Fibroblast of skin of abdomen (primary cell): Measurements from ENCODE around the gene UVRAG.
"Not testable (repeated sequence)": the region's sequence is repeated elsewhere in the genome, so short reads cannot be mapped to it uniquely, and the experiment has no call there.

Source experiments
- DNase-seq: peaks from one replicate; pipeline ENCODE4 v3.0.0-alpha.2; 2013

The UVRAG gene

DNA sequence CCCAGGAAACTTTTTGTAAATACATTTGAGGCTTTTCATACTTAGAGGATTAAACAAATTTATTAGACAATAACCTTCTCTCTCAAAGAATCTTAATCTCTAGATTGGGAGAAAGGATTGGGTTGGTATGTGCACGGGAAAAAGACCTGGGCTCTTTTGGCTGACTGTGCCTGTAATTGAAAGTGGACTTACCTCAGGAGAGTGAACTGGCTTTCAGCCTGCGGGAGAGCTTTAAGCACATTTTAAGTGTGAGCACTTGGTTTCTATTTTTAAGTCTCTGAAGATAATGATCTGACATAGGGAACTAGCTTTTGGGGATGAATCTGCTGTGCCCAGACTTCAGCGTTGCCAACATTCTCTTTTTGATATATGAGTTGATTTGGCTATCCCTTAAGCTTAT lies 35.8 kb downstream of the UVRAG start:
- no peak for DNase-seq

DNA sequence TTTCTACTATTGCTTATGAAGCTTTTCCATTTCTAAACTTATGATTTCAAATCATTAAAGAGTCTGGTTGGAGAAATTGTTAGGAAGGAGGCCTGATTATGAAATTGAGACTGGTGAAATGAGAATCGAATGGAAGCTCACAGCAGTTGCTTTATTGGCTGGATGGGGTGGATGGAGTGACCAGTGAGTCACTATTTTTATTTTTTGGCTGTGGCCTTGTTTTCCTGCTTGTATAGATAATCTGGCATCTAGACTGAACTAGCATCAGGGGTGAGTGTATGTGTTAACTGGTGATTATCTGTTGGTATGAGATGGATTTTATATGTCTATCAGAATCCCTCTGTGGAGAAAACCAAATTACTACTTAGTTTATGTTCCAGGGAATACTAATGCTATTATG lies 36.2 kb downstream of the UVRAG start:
- DNase-seq = no peak

DNA sequence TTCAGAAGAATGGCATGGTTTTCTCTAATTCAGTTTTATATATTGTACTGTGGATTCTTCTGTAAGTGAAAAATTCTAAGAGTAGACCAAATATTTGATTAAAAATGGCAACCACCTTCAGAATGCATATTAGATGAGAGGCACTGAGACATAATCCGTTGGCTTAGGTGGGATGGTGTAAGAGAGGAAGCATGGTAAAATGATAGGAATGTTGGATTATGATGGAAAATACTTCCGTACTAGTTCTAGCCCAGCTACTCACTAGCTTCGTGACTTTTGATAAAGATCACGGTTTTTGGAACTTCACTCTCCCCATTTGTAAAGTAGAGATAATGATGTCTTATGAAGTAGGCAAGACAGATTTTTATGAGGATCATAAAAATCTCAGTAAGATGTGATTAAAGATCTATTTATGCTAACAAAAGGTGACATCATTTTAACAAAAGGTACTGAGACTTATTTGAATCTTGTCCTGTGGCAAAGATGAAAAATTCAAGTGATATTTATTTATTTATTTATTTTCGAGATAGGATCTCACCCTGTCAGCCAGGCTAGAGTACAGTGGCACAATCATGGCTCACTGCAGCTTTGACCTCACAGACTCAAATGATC lies 37.5 kb downstream of the UVRAG start:
- DNase-seq = no peak

DNA sequence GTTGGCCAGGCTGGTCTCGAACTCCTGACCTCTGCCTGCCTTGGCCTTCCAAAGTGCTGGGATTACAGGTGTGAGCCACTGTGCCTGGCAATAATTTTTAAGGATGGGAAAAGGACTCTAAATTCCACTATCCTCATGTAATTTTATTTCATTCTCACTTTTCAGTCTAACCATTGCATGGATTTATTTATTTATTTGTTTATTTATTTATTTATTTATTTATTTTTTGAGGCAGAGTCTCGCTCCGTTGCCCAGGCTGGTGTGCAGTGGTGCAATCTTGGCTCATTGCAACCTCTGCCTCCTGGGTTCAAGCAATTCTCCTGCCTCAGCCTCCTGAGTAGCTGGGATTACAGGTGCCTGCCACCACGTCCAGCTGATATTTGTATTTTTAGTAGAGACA lies 38.6 kb downstream of the UVRAG start:
- not testable (repeated sequence) for DNase-seq

DNA sequence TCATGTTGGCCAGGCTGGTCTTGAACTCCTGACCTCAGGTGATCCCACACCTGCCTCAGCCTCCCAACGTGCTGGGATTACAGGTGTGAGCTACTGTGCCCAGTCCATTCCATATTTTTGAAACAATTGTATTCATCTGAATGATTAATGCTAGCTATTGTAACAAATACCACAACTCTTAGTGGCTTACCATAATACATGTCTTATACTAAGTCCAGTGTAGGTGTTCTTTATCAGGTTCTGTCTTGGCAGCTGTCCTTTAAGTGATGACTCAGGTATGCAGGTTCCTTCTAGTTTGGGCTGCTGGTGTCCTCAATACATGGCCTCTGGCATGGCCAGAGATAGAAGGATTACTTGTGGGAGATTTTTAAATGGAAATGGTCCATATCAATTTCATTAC lies 39.0 kb downstream of the UVRAG start:
- no peak for DNase-seq

DNA sequence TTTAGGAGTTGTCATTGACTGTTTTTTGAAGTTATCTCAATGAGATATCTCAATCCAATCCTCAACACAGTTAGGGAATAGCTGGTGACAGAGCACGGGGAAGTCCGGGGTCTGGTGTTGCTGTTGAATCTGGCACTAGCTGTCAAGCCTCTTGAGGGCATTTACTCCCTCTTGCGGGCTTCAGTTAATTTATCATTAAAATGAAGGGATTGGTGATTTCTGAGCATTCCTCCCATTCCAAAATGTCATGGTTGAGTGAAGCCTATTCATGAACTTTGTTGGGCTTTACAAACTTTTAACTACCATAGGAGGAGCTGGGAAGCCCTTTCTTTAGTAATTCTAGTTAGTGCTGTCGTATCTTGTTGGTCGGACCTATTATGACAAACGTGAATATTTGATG lies 40.2 kb downstream of the UVRAG start:
- DNase-seq = no peak

DNA sequence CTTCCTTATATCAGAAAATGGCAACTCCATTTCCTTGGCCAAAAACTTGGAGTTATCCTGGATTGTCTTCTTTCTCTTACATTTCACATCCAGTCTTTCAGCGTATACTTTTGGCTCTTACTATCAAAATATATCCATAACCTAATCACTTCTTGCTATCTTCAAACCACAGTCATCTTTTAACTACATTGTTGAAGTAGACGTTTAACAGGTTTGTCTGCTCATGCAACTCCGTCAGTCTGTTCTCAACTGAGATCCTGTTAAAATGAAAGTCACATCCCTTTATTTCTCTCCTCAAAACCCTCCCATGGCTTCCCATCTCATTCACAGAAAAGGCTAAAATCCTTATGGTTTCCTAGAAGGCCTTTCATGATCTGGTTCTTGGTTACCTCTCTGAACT lies 41.9 kb downstream of the UVRAG start:
- DNase-seq = no peak

DNA sequence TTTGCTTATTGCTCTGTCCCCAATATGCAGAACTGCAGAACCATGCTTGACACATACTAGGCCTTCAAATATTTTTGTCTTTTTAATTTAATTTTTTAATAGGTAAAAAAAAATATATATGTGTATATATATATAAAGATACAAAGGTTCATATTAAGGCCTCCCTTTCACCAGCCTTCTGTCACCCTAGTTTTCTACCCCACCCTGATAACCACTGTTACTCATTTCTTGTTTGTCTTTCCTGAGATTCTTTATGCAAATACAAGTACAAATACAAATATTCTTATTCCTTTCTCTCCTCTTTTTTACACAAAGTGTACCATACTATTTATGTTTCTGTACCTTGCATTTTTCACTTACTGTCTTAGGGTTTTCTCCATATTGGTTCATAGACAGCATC lies 43.0 kb downstream of the UVRAG start:
- no peak for DNase-seq

DNA sequence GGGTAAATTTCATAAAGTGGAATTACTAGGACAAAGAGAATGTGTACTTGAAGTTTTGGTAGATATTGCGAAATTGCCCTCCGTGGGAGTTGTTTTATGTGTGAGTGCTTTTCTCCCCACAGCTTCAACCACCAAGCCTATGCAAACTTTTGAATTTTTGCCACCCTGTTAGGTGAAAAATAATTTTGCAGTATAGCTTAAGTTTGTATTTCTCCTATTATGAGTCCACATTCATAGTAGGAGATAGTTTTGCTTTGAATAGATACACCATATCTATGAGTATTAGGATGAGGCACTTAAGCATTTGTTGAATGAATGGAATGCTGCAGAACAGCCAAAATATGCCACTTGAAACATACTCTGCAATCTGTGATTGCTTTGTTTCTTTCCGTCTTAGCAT lies 43.6 kb downstream of the UVRAG start:
- DNase-seq = peak; percentile 60

DNA sequence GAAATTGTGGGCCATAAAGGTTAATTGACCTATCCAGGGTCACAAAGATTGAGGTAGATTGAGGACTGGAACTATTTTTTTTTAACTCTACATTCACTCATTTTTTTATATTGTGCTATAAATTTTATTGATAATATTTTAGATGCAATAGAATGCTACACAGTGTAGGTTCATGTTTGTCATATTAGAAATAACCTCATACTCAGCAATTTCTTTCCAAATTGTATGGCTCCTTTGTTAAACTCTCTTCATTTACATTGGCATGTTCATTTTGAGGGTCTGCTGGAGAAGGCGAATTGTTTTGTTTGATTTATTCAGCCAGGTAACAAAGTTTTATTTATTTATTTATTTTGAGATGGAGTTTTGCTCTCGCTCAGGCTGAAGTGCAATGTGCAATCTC lies 44.6 kb downstream of the UVRAG start:
- no peak for DNase-seq

DNA sequence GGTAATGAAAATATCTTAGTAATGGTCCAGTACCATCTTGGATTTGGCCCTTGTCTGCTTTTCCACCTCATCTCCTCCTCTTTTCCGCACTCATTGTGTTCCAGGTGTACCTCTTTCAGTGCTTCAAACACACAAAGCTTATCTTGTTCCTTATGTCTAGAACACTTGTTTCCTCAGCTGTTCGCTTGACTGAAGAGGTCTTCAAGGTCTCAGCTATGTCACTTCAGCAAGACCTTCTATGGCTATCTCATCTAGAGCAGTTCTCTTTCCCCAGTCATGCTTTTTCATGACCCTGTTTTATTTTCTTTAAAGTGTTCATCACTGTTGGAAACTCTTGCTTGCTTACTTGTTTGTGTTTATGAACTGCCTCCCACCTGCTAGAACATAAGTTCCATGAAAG lies 47.4 kb downstream of the UVRAG start:
- DNase-seq = no peak

DNA sequence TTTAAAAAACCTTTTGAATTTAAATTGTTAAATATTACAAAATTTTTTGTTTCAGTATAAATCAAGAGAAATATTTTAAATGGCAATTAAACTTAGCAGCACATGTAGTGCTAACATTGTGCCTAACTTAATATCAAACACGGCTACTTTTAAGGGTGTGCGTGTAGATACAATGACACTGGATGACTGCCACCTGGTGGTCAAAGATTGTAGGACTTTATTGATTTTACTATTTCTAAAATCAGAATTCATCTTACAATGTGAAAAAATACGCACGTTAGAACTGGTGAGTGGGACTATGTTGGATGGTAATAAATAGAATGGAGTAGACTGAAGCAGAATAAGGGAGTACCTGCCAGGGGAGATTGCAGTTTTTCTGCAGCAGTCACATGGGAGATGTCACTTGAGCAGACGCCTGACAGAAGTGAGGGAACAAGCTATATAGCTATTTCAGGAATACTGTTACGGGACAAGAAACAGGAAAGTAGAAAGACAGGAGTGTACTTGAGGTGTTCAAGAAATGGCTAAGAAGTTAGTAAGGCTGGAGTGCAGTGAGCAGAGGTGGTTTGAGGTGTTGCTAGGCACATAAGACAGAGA lies 52.9 kb downstream of the UVRAG start:
- peak; percentile 43 for DNase-seq

DNA sequence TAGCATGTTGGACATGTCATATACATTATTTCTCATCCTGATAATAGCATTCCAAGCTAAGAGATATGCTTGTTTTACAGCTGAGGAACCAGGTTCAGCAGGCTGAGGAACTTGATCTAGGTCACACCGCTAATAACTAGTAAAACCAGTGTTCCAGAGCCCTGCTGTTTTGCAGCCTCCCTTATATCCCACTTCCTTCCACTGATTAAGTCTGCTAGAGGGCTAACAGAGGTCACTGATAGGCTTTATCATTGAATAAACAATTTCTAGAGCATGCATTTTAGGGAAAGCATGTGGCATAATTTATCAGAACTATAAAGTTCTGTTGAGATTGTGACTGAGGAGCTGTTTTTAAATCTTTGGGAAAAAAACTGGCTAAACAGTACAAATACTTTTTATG lies 54.0 kb downstream of the UVRAG start:
- no peak for DNase-seq

DNA sequence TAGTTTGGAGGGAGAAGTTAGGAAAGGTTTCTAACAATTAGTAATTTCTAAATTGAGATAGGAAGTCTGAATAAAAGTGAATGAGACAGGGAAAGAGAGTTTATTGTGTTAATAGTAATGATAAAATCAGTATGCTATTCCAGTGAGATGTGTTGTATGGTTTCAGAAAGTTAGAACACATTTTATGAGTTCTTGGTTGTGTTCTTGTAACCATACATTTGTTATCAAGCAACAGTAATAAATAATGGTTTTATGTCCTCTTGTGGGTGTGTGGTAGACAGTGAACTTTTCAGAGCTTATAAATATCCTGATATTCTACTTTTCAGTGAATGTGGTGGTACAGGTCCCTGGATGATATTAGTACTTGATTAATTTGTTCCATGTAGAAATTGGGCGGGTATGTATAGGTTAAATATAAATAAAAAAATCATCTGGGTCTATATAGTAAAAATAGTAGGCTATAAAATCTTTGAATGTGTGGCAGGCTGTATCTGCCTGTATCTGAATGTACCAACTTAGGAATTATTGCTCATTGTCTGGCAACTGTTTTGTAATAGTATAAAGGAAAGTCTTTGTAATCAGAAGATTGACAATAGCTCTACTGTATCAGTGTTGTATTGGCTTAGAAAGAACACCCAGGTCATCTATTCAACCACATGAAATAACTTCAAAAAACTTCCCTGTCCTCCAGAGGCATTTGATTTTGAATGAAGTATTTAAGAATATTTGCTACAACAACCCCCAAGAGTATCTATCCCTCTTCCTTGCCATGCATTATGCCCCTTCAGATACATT lies 54.8 kb downstream of the UVRAG start:
- DNase-seq = no peak

DNA sequence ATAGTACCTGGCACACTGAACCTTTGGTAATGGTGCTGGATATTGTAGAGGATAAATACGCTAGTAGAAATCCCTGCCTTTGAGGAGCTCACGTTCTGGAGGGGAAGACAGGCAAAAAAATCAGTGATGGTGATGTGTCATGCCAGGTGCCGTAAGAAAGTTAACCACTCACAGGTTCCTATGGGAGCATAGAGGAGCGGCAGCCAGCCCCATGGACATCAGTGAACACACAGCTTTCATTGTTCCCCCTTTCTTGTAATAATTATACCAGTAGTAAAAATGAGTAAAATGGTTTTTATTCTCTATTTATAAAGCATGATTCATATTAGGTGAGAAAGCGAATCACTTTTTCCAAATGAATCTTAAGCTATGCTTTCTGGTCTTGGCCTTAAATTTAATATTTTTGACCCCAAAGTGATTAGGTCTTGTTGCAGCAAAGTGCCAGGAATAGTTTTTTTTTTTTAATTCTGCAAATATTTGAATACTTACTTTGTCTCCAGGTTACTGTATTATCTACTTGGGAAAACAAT lies 57.9 kb downstream of the UVRAG start:
- no peak for DNase-seq

DNA sequence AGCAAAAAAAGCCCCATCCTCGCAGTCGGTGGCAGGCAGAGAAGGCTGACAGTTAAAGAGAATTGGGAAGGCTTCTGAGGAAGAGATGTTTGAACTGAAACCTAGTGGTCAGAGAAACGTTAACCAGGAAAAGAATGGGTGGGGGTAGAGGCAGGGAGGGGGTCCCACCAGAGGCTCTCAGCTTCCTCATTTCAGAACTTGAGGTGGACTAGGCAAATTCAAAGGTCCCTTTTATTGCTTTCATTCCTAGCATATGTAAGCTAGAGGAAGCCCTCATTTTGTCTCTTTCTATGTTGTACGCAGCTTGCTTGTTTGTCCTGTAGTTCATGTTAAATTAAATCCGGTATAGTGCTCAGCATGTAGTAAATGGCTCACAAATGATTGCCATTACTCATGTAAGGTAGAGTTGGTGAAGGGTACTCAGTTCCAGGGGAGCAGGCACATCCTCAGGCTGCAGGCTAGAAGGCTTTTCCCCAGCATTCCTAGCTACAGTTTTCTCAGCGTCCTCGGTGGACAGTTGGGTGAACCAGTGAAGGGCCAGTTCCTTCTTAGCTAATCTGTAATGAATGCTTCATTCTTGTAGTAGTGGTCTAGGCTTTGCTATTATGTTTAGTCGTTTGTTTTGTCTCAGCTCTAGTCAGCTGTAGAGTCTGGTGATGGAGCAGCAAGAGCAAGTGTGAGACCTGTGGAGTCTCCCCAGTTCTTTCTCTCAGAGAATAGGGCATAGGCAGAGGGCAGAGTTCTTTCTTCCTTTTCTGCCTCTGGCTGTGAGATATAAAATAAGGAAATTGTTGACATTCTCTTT lies 58.6 kb downstream of the UVRAG start:
- DNase-seq = no peak

DNA sequence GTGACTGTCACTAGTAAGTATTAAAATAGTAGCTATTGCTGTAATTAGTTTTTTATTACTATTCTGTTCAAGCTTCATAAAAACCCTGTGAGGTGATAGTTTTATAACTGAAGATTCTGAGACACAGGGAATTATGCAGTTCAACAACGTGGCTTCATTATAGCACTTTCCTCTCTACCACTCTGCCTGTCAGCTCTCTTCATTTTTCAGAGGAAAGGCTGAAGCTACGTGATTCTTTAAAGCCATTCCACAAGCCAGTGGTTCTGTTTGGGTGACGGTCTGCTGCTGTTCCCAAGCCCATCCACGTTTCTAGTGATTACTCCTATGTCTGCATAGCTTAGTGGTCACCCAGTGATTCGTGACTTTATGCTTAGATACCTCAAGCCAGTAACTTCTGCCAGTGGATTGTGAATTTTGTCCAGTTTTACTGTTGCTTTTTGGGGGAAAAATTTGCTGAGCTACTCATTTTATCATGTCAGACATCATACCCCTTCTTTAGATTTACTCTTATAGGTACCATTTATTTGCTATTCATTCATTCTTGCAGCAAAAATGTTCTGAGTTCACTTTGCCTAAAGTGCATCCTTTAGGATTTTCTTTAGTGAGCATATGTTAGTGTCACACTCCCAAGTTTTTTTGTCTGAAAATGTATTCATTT lies 59.8 kb downstream of the UVRAG start:
- no peak for DNase-seq

DNA sequence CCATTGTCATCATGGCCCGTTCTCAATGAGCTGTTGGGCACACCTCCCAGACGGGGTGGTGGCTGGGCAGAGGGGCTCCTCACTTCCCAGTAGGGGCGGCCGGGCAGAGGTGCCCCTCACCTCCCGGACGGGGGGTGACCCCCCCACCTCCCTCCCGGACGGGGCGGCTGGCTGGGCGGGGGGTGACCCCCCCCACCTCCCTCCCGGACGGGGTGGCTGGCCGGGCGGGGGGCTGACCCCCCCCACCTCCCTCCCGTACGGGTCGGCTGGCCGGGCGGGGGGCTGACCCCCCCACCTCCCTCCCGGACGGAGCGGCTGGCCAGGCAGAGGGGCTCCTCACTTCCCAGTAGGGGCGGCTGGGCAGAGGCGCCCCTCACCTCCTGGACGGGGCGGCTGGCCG lies 62.3 kb downstream of the UVRAG start:
- DNase-seq = not testable (repeated sequence)

DNA sequence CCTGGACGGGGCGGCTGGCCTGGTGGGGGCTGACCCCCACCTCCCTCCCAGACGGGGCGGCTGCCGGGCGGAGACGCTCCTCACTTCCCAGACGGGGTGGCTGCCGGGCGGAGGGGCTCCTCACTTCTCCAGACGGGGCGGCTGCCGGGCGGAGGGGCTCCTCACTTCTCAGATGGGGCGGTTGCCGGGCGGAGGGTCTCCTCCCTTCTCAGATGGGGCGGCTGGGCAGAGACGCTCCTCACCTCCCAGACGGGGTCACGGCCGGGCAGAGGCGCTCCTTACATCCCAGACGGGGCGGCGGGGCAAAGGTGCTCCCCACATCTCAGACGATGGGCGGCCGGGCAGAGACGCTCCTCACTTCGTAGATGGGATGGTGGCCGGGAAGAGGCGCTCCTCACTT lies 62.9 kb downstream of the UVRAG start:
- DNase-seq = not testable (repeated sequence)

DNA sequence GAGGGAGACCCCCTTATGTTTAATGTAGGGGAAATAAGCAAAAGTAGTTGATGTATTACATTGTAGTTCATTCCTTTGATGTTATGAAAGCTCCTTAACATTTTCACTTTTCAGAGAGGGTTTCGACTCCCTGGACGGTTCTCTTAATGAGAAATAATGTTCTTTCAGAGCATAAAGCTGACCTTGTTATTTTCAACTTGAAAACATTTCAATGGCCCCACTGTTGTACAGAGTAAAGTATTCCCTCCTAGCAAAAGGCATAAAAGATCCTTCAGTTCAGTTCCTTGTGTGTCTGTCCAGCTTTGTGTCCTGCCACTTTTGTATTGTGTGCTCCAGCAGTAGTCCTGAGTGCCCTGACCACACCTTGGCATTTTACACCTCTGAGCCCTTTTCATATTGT lies 63.9 kb downstream of the UVRAG start:
- no peak for DNase-seq

DNA sequence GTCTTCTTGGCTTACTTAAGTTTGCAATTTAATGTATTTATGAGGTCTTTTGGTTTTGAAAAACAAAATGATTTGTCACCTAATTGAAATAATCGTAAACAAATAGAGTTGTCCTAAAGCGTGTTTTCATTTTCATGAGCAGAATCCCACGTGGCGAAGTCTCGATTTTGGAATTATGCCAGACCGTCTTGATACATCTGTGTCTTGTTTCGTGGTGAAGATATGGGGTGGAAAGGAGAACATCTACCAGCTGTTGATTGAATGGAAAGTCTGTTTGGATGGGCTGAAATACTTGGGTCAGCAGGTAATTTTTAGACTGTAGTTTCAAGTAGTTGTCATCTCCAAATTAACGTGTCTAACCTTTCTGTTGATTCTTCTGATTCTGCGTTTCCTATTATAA lies 64.7 kb downstream of the UVRAG start:
- DNase-seq = no peak

DNA sequence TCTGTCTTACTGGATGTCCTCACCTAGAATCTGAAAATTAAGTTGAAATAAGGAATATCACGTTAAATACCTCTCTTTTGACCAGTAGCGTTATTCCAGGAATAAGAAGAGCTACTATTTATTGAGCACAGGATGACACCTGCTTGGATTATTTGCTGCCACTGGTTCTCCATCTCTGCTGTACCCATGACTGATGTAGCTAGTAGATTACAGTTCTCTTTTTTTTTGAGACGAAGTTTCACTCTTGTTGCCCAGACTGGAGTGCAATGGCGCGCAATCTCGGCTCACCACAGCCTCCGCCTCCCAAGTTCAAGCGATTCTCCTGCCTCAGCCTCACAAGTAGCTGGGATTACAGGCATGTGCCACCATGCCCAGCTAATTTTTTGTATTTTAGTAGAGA lies 65.3 kb downstream of the UVRAG start:
- DNase-seq = not testable (repeated sequence)

DNA sequence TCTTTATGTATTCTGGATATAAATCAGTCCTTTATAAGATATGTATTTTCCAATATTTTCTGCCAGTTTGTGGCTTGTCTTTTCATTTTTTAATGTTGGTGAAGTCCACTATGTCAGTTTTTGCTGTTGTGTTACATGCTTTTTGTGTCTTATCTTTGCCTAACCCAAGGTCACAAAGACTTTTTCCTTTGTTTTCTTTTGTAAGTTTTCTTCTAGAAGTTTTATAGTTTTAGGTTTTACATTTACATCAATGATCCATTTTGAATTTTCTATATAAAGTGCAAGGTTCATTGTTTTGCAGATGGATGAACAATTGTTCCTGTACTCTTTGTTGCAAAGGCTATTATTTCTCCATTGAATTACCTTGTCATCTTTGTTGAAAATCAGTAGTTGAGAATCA lies 69.3 kb downstream of the UVRAG start:
- DNase-seq = no peak
